ENCODE data around the gene SYP.

GRCh38 chrX:49155900-49156837 lies 43.8 kb downstream of the SYP start:
- peak; percentile 65 for TF ChIP-seq CTCF (IDR thresholded peaks at IDR 0.05; ENCODE audit: low read depth, low read length)
- no peak for TF ChIP-seq EZH2phosphoT487 (IDR thresholded peaks at IDR 0.05; ENCODE audit: low read depth)
